GM21717 (cell line): ENCODE results near the gene MAPKBP1.

Experiments
- ATAC-seq: cut with Tn5 transposase; IDR thresholded peaks from one replicate; pipeline ENCODE4 v1.9.1; 2021; ENCODE audit warnings: mild to moderate bottlenecking, moderate library complexity; ENCODE audit not compliant: unreplicated experiment

The MAPKBP1 gene

GRCh38 chr15:41780727-41781126, 6.4 kb downstream of the MAPKBP1 start:
- ATAC-seq = no peak

- ATAC-seq = no peak
Observed at GRCh38 chr15:41782371-41783282, 8.3 kb downstream of the MAPKBP1 start.

- no peak for ATAC-seq
Observed at GRCh38 chr15:41783296-41783695, 9.0 kb downstream of the MAPKBP1 start.

GRCh38 chr15:41788262-41788661, 14.0 kb downstream of the MAPKBP1 start:
- ATAC-seq = no peak

GRCh38 chr15:41789236-41789635, 15.0 kb downstream of the MAPKBP1 start:
- ATAC-seq = no peak

GRCh38 chr15:41789662-41790061, 15.4 kb downstream of the MAPKBP1 start:
- ATAC-seq = no peak

- ATAC-seq = no peak
Observed at GRCh38 chr15:41790169-41790568, 15.9 kb downstream of the MAPKBP1 start.

- no peak for ATAC-seq
Observed at GRCh38 chr15:41790756-41791546, 16.7 kb downstream of the MAPKBP1 start.

GRCh38 chr15:41791547-41791937, 17.3 kb downstream of the MAPKBP1 start:
- ATAC-seq = no peak

GRCh38 chr15:41792000-41792637, 17.8 kb downstream of the MAPKBP1 start:
- no peak for ATAC-seq

- no peak for ATAC-seq
Observed at GRCh38 chr15:41794081-41794480, 19.8 kb downstream of the MAPKBP1 start.

- no peak for ATAC-seq
Observed at GRCh38 chr15:41795996-41796856, 21.9 kb downstream of the MAPKBP1 start.

GRCh38 chr15:41797201-41797944, 23.1 kb downstream of the MAPKBP1 start:
- ATAC-seq = no peak

- no peak for ATAC-seq
Observed at GRCh38 chr15:41798607-41799487, 24.6 kb downstream of the MAPKBP1 start.

- ATAC-seq = no peak
Observed at GRCh38 chr15:41799488-41799805, 25.2 kb downstream of the MAPKBP1 start.

- no peak for ATAC-seq
Observed at GRCh38 chr15:41801185-41801584, 26.9 kb downstream of the MAPKBP1 start.

- ATAC-seq = no peak
Observed at GRCh38 chr15:41801850-41802455, 27.7 kb downstream of the MAPKBP1 start.

- ATAC-seq = no peak
Observed at GRCh38 chr15:41804361-41804760, 30.1 kb downstream of the MAPKBP1 start.
